ENCODE results near the gene GRID2.

DNA sequence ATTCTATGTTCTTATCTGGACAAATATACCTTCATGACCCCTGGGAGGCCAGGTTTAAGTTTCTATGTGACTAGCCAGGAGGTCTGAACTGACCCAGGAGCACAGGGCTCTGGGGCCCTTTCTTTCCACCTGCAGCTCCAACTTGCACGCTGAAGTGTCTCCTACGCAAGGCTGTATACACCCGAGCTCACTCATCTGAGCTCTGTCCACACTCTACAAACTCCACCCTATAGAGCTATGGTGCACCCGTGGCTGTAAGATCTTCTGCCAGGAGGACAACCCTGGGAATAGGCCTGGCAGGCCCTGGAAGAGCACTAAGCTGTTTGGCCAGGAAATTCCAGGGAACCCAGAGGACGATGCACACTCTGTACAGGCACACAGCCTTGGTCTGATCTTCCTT, 1464.2 kb downstream of the GRID2 start:
- TF ChIP-seq POLR2A (IDR thresholded peaks at IDR 0.05) = no peak
- TF ChIP-seq, protein P1, sequence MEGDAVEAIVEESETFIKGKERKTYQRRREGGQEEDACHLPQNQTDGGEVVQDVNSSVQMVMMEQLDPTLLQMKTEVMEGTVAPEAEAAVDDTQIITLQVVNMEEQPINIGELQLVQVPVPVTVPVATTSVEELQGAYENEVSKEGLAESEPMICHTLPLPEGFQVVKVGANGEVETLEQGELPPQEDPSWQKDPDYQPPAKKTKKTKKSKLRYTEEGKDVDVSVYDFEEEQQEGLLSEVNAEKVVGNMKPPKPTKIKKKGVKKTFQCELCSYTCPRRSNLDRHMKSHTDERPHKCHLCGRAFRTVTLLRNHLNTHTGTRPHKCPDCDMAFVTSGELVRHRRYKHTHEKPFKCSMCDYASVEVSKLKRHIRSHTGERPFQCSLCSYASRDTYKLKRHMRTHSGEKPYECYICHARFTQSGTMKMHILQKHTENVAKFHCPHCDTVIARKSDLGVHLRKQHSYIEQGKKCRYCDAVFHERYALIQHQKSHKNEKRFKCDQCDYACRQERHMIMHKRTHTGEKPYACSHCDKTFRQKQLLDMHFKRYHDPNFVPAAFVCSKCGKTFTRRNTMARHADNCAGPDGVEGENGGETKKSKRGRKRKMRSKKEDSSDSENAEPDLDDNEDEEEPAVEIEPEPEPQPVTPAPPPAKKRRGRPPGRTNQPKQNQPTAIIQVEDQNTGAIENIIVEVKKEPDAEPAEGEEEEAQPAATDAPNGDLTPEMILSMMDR (IDR thresholded peaks at IDR 0.05) = no peak
